GM23248 (cell line): ENCODE results near the gene FGL2. TPM values are rescaled to one million over a fixed set of nuclear protein-coding genes. Genes with fewer than 3 reads are reported as not detected.
"Not testable (repeated sequence)": the region's sequence is repeated elsewhere in the genome, so short reads cannot be mapped to it uniquely, and the experiment has no call there.

Experiments
- DNase-seq: peaks from one replicate; pipeline ENCODE4 v3.0.0-alpha.2; 2015
- H2AFZ ChIP-seq: fragments of 200-600 bp; sonication (generic); 2 replicates; pipeline ENCODE4 v1.6.1; 2016; ENCODE audit warnings: antibody characterized with exemption
- H3F3A ChIP-seq: fragments of 200-600 bp; sonication (generic); 2 replicates; pipeline ENCODE4 v1.6.1; 2016; ENCODE audit warnings: mild to moderate bottlenecking, antibody characterized with exemption, mixed run types; ENCODE audit not compliant: insufficient read depth
- H3K27ac ChIP-seq: fragments of 200-600 bp; sonication (generic); 2 replicates; pipeline ENCODE4 v1.5.1; 2016; ENCODE audit warnings: mild to moderate bottlenecking
- H3K27me3 ChIP-seq: fragments of 200-600 bp; sonication (generic); replicated peaks from 2 replicates; pipeline ENCODE4 v1.6.1; 2016; ENCODE audit warnings: mild to moderate bottlenecking; ENCODE audit not compliant: insufficient read depth
- H3K36me3 ChIP-seq: fragments of 200-600 bp; sonication (generic); 2 replicates; pipeline ENCODE4 v1.6.1; 2016; ENCODE audit warnings: low read depth, mild to moderate bottlenecking
- H3K4me1 ChIP-seq: fragments of 200-600 bp; sonication (generic); 2 replicates; pipeline ENCODE4 v1.6.1; 2016; ENCODE audit warnings: mild to moderate bottlenecking; ENCODE audit not compliant: insufficient read depth
- H3K4me2 ChIP-seq: fragments of 200-600 bp; sonication (generic); one replicate; pipeline ENCODE4 v1.6.1; 2016; ENCODE audit warnings: mild to moderate bottlenecking; ENCODE audit not compliant: unreplicated experiment
- H3K4me3 ChIP-seq: fragments of 200-600 bp; sonication (generic); 2 replicates; pipeline ENCODE4 v1.5.1; 2016; ENCODE audit warnings: mild to moderate bottlenecking
- H3K79me2 ChIP-seq: fragments of 200-600 bp; sonication (generic); 2 replicates; pipeline ENCODE4 v1.6.1; 2016; ENCODE audit warnings: mild to moderate bottlenecking; ENCODE audit not compliant: insufficient read depth
- H3K9ac ChIP-seq: fragments of 200-600 bp; sonication (generic); 2 replicates; pipeline ENCODE4 v1.6.1; 2016; ENCODE audit warnings: mild to moderate bottlenecking
- H3K9me2 ChIP-seq: fragments of 200-600 bp; sonication (generic); 2 replicates; pipeline ENCODE4 v1.6.1; 2016; ENCODE audit warnings: mixed run types, mild to moderate bottlenecking, moderate library complexity; ENCODE audit not compliant: insufficient read depth
- H3K9me3 ChIP-seq: fragments of 200-600 bp; sonication (generic); one replicate; pipeline ENCODE4 v1.6.1; 2017; ENCODE audit warnings: low read depth
- H4K20me1 ChIP-seq: fragments of 200-600 bp; sonication (generic); 2 replicates; pipeline ENCODE4 v1.6.0; 2016; ENCODE audit not compliant: insufficient read depth
- EZH2 ChIP-seq: fragments of 200-600 bp; sonication (generic); IDR thresholded peaks from 2 replicates; pipeline ENCODE4 v1.6.1; 2018; ENCODE audit warnings: antibody characterized with exemption, mild to moderate bottlenecking; ENCODE audit not compliant: insufficient read depth, poor library complexity, severe bottlenecking
- EZH2phosphoT487 ChIP-seq: fragments of 200-600 bp; sonication (generic); IDR thresholded peaks from 2 replicates; pipeline ENCODE4 v1.6.1; 2018; ENCODE audit warnings: antibody characterized with exemption, moderate library complexity, mild to moderate bottlenecking, low read depth; ENCODE audit not compliant: insufficient read depth
- WGBS, 2 experiments: methylation state at CpG; one replicate each; pipeline ENCODE4 v1.1.6; 2015 to 2017; ENCODE audit warnings: low lambda C conversion rate in 2 of 2, low coverage in 1 of 2; ENCODE audit errors: missing lambda C conversion rate in 2 of 2; 5-methylcytosine and 5-hydroxymethylcytosine counted together
- in situ Hi-C: fragments of 300-500 bp; cut with MboI; formaldehyde crosslinking; loops from 2 replicates; pipeline ENCODE4 v1.15.0; 2020
- polyA plus RNA-seq: library from polyadenylated mRNA; unstranded; fragments of >200 nt; fragmentation: Nextera tagmentation; extraction: Ambion mirVana; gene quantifications from 2 replicates; pipeline ENCODE4 v1.2.1, GENCODE V29; 2016
- total RNA-seq: library from RNA; depleted of rRNA; stranded (reverse); fragments of >200 nt; shearing (Covaris generic); gene quantifications from 2 replicates; pipeline ENCODE4 v1.2.3, GENCODE V29; 2014

The FGL2 gene
- total and polyA plus RNA-seq, 2 experiments from 2014 or later, result 1.6 to 4.8 TPM

- 98 to 99% methylated on average over 3 of the region's 3 CpGs for WGBS, 2 experiments
- no peaks in the 10 kb centered on the region for H4K20me1 ChIP-seq
- no peaks in the 10 kb centered on the region for H3K36me3 ChIP-seq
- H3K79me2 ChIP-seq, result no peaks in the 10 kb centered on the region
- in situ Hi-C loops, result no loop called here
- no peak overlapping the region for H3K27ac ChIP-seq
- no peak for DNase-seq
- no peak overlapping the region for H3K9ac ChIP-seq
- H2AFZ ChIP-seq, result no peak overlapping the region
- peaks cover 23% of the 10 kb centered on the region for H3K4me1 ChIP-seq
- H3F3A ChIP-seq, result 0 out of 2 replicates have a peak, but pooled peaks cover 3% of the 10 kb centered on the region
- H3K27me3 ChIP-seq, result no peaks in the 10 kb centered on the region
- H3K9me2 ChIP-seq, result no peaks in the 10 kb centered on the region
- TF ChIP-seq EZH2 (no peak), EZH2phosphoT487 (no peak)
- no peaks in the 10 kb centered on the region for H3K9me3 ChIP-seq
- no peak overlapping the region for H3K4me3 ChIP-seq
- no peak overlapping the region for H3K4me2 ChIP-seq
These were observed 39.9 kb upstream of the FGL2 start for GRCh38 chr7:77239471-77239870.

DNA sequence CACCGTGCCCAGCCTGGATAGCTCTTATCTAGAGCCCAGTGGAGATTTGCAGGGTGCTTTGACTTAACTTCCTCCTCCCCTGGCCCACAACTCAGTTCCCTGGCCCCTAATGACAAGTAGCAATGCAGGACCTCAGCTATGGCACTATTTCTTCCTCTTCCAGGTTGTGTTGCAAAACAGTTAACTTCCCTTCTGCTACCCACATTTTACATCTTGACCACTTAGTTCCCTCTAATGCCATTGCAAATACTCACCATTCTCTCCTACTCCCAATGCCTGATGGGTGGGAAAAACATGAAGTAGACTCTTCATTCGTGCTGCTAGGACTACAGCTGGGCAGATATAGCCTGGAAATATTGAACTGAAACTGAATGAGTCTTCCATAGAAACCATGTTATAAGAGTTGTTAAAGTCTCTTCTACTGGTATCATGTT, 39.1 kb upstream of the FGL2 start:
- H3K9me2 ChIP-seq, result no peaks in the 10 kb centered on the region
- H3K9me3 ChIP-seq, result no peaks in the 10 kb centered on the region
- H3K4me2 ChIP-seq, result no peak overlapping the region
- H3K4me3 ChIP-seq, result no peak overlapping the region
- no peak overlapping the region for H3K9ac ChIP-seq
- H2AFZ ChIP-seq, result no peak overlapping the region
- WGBS, 2 experiments, result 81 to 93% methylated on average over 2 of the region's 2 CpGs
- peaks cover 23% of the 10 kb centered on the region for H3K4me1 ChIP-seq
- no peak overlapping the region for H3K27ac ChIP-seq
- TF ChIP-seq EZH2 (no peak), EZH2phosphoT487 (no peak)
- in situ Hi-C loops, result no loop called here
- H3F3A ChIP-seq, result 0 out of 2 replicates have a peak, but pooled peaks cover 3% of the 10 kb centered on the region
- peak; percentile 9 for DNase-seq
- H4K20me1 ChIP-seq, result no peaks in the 10 kb centered on the region
- H3K36me3 ChIP-seq, result no peaks in the 10 kb centered on the region
- H3K27me3 ChIP-seq, result no peaks in the 10 kb centered on the region
- H3K79me2 ChIP-seq, result no peaks in the 10 kb centered on the region

DNA sequence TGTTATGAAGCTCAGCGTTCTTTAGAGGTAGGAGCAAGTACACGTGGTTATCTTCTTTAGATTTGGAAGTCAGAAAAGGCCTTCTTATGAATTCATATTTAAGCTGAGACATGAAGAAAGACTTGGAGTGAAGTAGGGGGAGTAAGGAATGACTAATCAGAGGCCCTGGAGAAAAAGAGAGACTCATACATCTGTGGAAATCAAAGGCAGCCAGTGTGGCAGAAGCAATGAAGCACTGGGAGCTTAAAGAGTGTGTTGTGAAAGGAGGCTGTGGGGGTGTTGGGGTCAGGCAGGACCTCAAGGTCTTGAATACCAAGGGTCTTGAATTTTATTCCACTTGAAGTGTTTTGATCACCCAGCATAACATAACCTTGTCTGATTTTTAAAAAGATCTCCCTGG, 35.7 kb upstream of the FGL2 start:
- Histone ChIP-seq H3K79me2 (no peaks in the 10 kb centered on the region), H3K4me1 (peaks cover 23% of the 10 kb centered on the region), H3K9me3 (no peaks in the 10 kb centered on the region), H2AFZ (no peak overlapping the region), H3K9me2 (no peaks in the 10 kb centered on the region), H3K9ac (no peak overlapping the region), H3F3A (0 out of 2 replicates have a peak, but pooled peaks cover 3% of the 10 kb centered on the region), H3K4me2 (no peak overlapping the region), H3K36me3 (no peaks in the 10 kb centered on the region), H3K4me3 (no peak overlapping the region), H3K27ac (no peak overlapping the region), H3K27me3 (no peaks in the 10 kb centered on the region), H4K20me1 (no peaks in the 10 kb centered on the region)
- 61 to 73% methylated on average over 2 of the region's 2 CpGs for WGBS, 2 experiments
- no peak for TF ChIP-seq EZH2
- no peak for TF ChIP-seq EZH2phosphoT487
- peak; percentile 80 for DNase-seq
- in situ Hi-C loops, result no loop called here

- Histone ChIP-seq H3K79me2 (no peaks in the 10 kb centered on the region), H3K9ac (no peak overlapping the region), H3K9me2 (no peaks in the 10 kb centered on the region), H3K4me1 (peaks cover 9% of the 10 kb centered on the region), H3K27me3 (no peaks in the 10 kb centered on the region), H2AFZ (no peak overlapping the region), H3K4me2 (no peak overlapping the region), H4K20me1 (no peaks in the 10 kb centered on the region), H3K36me3 (no peaks in the 10 kb centered on the region), H3K4me3 (no peak overlapping the region), H3K27ac (no peak overlapping the region), H3F3A (no peaks in the 10 kb centered on the region), H3K9me3 (no peaks in the 10 kb centered on the region)
- WGBS, 2 experiments, result 68% methylated on average over 2 of the region's 2 CpGs
- TF ChIP-seq EZH2phosphoT487 (no peak), EZH2 (no peak)
- no peak for DNase-seq
- in situ Hi-C loops, result no loop called here
These were observed 32.8 kb upstream of the FGL2 start for GRCh38 chr7:77232467-77232866.

- H3K9me3 ChIP-seq, H3K27me3 ChIP-seq, H3K4me3 ChIP-seq, H3K9ac ChIP-seq, H3K9me2 ChIP-seq, H2AFZ ChIP-seq, in situ Hi-C loops, H3K4me2 ChIP-seq, H3F3A ChIP-seq, H3K36me3 ChIP-seq, DNase-seq, H3K79me2 ChIP-seq, H4K20me1 ChIP-seq, H3K27ac ChIP-seq: not testable (repeated sequence)
- H3K4me1 ChIP-seq, result peaks cover 12% of the 10 kb centered on the region
These were observed 29.2 kb upstream of the FGL2 start for GRCh38 chr7:77228795-77229194.
